B cell (primary cell): Measurements from ENCODE around the gene USP20. TPM values are rescaled to one million over a fixed set of nuclear protein-coding genes. Genes with fewer than 3 reads are reported as not detected.

Experiments
- ATAC-seq: fragments of 200-7000 bp; cut with Tn5 transposase; one replicate; pipeline ENCODE4 v1.10.0; 2021; ENCODE audit warnings: low read depth, mild to moderate bottlenecking, moderate number of reproducible peaks, moderate library complexity
- CTCF ChIA-PET: fragments of 350-600 bp; sonication (Branson Sonifier 250); formaldehyde crosslinking; loops from one replicate; lab custom pipeline; 2021; ENCODE audit warnings: antibody characterized with exemption, inconsistent platforms; lab: Charles Lee
- POLR2A ChIA-PET: fragments of 350-600 bp; sonication (Branson Sonifier 250); formaldehyde crosslinking; loops from one replicate; lab custom pipeline; 2021; ENCODE audit warnings: antibody characterized with exemption; lab: Charles Lee
- DNase-seq: peaks from one replicate; pipeline ENCODE4 v3.0.0; 2013
- H2AFZ ChIP-seq: 2 replicates; pipeline ENCODE4 v1.6.1; 2012; ENCODE audit warnings: mild to moderate bottlenecking, low read depth, low read length; ENCODE audit not compliant: insufficient read depth, poor library complexity, severe bottlenecking
- H3K27ac ChIP-seq, 2 donors: 1 replicate in 1 of 2; 2 replicates in 1 of 2; pipeline ENCODE4 v1.5.1; 2012 to 2013; ENCODE audit warnings: low read length in 2 of 2, mild to moderate bottlenecking in 2 of 2, moderate library complexity in 1 of 2
- H3K27me3 ChIP-seq, 4 experiments: fragments of 200-600 bp in 1 of 4; sonication (generic) in 1 of 4; replicated peaks in 1 of 4; 1 replicate in 2 of 4; 2 replicates in 2 of 4; pipeline versions ENCODE4 v1.6.1 to v1.7.0; 2013 to 2016; ENCODE audit warnings: low read length in 3 of 4, mild to moderate bottlenecking in 2 of 4, mixed read lengths in 1 of 4, moderate library complexity in 1 of 4; ENCODE audit not compliant: insufficient read depth in 4 of 4, control insufficient read depth in 3 of 4; ENCODE audit errors: control extremely low read depth in 1 of 4
- H3K36me3 ChIP-seq, 2 experiments: replicated peaks in 1 of 2; 1 replicate in 1 of 2; 2 replicates in 1 of 2; pipeline versions ENCODE4 v1.6.1 to v1.7.1; 2013; ENCODE audit warnings: low read length in 1 of 2; ENCODE audit not compliant: insufficient read depth in 2 of 2, control insufficient read depth in 1 of 2; ENCODE audit errors: control extremely low read depth in 1 of 2, extremely low read depth in 1 of 2
- H3K4me1 ChIP-seq, 2 donors: fragments of 200-600 bp in 1 of 2; sonication (generic) in 1 of 2; 1 replicate in 1 of 2; 2 replicates in 1 of 2; pipeline versions ENCODE4 v1.5.1 to v1.6.1; 2013 to 2017; ENCODE audit warnings: low read length in 2 of 2; ENCODE audit not compliant: control insufficient read depth in 2 of 2, insufficient read depth in 2 of 2
- H3K4me2 ChIP-seq: replicated peaks from 2 replicates; pipeline ENCODE3; 2012; ENCODE audit warnings: mild to moderate bottlenecking, low read depth, low read length; ENCODE audit not compliant: poor library complexity, severe bottlenecking
- H3K4me3 ChIP-seq, 5 experiments: fragments of 200-600 bp in 1 of 5; sonication (generic) in 1 of 5; 1 replicate in 3 of 5; 2 replicates in 2 of 5; pipeline versions ENCODE4 v1.5.1 to v1.7.0; 2011 to 2016; ENCODE audit warnings: low read length in 4 of 5, mild to moderate bottlenecking in 4 of 5, low read depth in 2 of 5, control low read depth in 1 of 5, moderate library complexity in 1 of 5; ENCODE audit not compliant: insufficient read depth in 1 of 5; ENCODE audit errors: control extremely low read depth in 1 of 5, extremely low read depth in 1 of 5
- H3K79me2 ChIP-seq: fragments of 200-600 bp; sonication (generic); one replicate; pipeline ENCODE4 v1.6.0; 2016; ENCODE audit warnings: low read length; ENCODE audit not compliant: control insufficient read depth, insufficient read depth
- H3K9ac ChIP-seq: fragments of 200-600 bp; sonication (generic); 2 replicates; pipeline ENCODE4 v1.6.1; 2017; ENCODE audit warnings: mild to moderate bottlenecking, low read length, moderate library complexity
- H3K9me3 ChIP-seq, 3 donors: one replicate each; pipeline versions ENCODE4 v1.6.1 to v1.7.1; 2013; ENCODE audit warnings: low read length in 2 of 3; ENCODE audit not compliant: control insufficient read depth in 2 of 3, insufficient read depth in 1 of 3; ENCODE audit errors: control extremely low read depth in 1 of 3
- H4K20me1 ChIP-seq: 2 replicates; pipeline ENCODE4 v1.6.0; 2012; ENCODE audit warnings: mild to moderate bottlenecking, low read length; ENCODE audit not compliant: insufficient read depth, control insufficient read depth, poor library complexity, severe bottlenecking
- H3K27ac Mint-ChIP-seq: one replicate; pipeline ENCODE4 v1.8.0; 2021; ENCODE audit warnings: mixed read lengths
- H3K27me3 Mint-ChIP-seq: one replicate; pipeline ENCODE4 v1.8.0; 2021; ENCODE audit warnings: mixed read lengths
- H3K4me1 Mint-ChIP-seq: one replicate; pipeline ENCODE4 v1.8.0; 2021; ENCODE audit warnings: mixed read lengths
- H3K4me3 Mint-ChIP-seq: one replicate; pipeline ENCODE4 v1.8.0; 2021; ENCODE audit warnings: mixed read lengths
- H3K9me3 Mint-ChIP-seq: one replicate; pipeline ENCODE4 v1.8.0; 2022; ENCODE audit warnings: mixed read lengths; ENCODE audit not compliant: insufficient read depth
- EZH2 ChIP-seq: IDR thresholded peaks from 2 replicates; pipeline ENCODE4 v1.6.1; 2012; ENCODE audit warnings: borderline replicate concordance, low read depth, mild to moderate bottlenecking, moderate library complexity, low read length; ENCODE audit not compliant: insufficient read depth, poor library complexity, severe bottlenecking
- WGBS: methylation state at CpG from one replicate; pipeline ENCODE4 v1.1.5; 2013; ENCODE audit warnings: missing lambda C conversion rate; ENCODE audit not compliant: insufficient coverage; 5-methylcytosine and 5-hydroxymethylcytosine counted together
- intact Hi-C: fragments of 100-400 bp; cut with micrococcal nuclease; formaldehyde crosslinking; loops from one replicate; pipeline ENCODE4 v1.10.0; 2022
- polyA plus RNA-seq: library from polyadenylated mRNA; depleted of rRNA; stranded (reverse); fragments of >200 nt; gene quantifications from 2 replicates; pipeline ENCODE4 v1.2.3, GENCODE V29; 2012
- total RNA-seq, 2 donors: library from RNA; stranded (reverse); fragments of 120-200 nt in 1 of 2; gene quantifications; 1 replicate in 1 of 2; 2 replicates in 1 of 2; pipeline versions ENCODE4 v1.2.3 to v1.2.4, GENCODE V29; 2013 to 2022
- TF ChIP-seq, protein P1 (sequence below): fragments of 200-600 bp; IDR thresholded peaks from one replicate; pipeline ENCODE4 v1.8.0; 2022; ENCODE audit warnings: antibody characterized with exemption, mild to moderate bottlenecking

The USP20 gene
- total and polyA plus RNA-seq, 2 donors (not counting 1 experiment from before 2014, with no cell fraction given), result 49.5 to 72.6 TPM

DNA sequence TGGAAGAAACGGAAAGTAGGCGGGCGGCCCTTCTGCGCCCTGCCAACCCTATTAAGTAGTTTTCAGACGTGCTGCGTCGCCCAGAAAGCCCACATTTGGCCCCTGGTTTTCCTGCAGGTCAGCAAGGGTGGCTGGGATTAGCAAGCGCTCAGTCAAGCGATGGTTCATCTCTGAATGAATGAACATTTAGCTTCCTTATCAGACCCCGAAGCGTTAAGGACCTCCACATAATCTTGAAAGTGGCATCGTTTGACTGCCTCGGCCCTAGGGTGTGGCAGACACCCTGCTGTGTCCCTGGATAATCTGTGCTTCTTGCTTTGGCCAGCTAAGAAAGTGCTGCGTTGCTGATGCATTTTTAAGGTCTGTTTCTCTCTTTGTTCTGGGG, 31.6 kb upstream of the USP20 start:
- Histone ChIP-seq H3K79me2 (peaks cover 20% of the 10 kb centered on the region), H3K4me3 (peak overlapping the region; percentile 41 to 96 (median 76)), H3K27ac (peak overlapping the region; percentile 26 to 79), H3K36me3 (peaks cover 0 to 9% of the 10 kb centered on the region in 2 experiments), H4K20me1 (peaks cover 7% of the 10 kb centered on the region), H3K9me3 (no peaks in the 10 kb centered on the region), H3K4me1 (peaks cover 6 to 13% of the 10 kb centered on the region in 2 donors), H3K9ac (peak overlapping the region; percentile 87), H2AFZ (peak overlapping the region; percentile 98), H3K4me2 (peak overlapping the region; percentile 95), H3K27me3 (no peaks in the 10 kb centered on the region)
- H3K27me3 Mint-ChIP-seq, result no peaks in the 10 kb centered on the region
- intact Hi-C loops, result loop anchor here (1.0 to 10.0 kb wide), 5 partner anchors 21 to 1081 kb away; partner anchors contain the start of genes C9orf78, CRAT, NTMT1 and PTPA
- TF ChIP-seq, protein P1, sequence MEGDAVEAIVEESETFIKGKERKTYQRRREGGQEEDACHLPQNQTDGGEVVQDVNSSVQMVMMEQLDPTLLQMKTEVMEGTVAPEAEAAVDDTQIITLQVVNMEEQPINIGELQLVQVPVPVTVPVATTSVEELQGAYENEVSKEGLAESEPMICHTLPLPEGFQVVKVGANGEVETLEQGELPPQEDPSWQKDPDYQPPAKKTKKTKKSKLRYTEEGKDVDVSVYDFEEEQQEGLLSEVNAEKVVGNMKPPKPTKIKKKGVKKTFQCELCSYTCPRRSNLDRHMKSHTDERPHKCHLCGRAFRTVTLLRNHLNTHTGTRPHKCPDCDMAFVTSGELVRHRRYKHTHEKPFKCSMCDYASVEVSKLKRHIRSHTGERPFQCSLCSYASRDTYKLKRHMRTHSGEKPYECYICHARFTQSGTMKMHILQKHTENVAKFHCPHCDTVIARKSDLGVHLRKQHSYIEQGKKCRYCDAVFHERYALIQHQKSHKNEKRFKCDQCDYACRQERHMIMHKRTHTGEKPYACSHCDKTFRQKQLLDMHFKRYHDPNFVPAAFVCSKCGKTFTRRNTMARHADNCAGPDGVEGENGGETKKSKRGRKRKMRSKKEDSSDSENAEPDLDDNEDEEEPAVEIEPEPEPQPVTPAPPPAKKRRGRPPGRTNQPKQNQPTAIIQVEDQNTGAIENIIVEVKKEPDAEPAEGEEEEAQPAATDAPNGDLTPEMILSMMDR, result no peak
- no peak for TF ChIP-seq EZH2
- ChIA-PET CTCF (interaction anchor here (0.8 to 1.2 kb wide), 2 partner anchors 13 to 83 kb away, joined by 3 to 4 read pairs; no protein-coding TSS in a partner anchor), POLR2A (interaction anchor here (1.6 kb wide), 1 partner anchor 722 kb away, joined by 3 read pairs; the partner anchor contains the start of gene DOLPP1)
- no peaks in the 10 kb centered on the region for H3K9me3 Mint-ChIP-seq
- DNase-seq, result no peak
- peak overlapping the region; percentile 95 for H3K27ac Mint-ChIP-seq
- WGBS, result 2% methylated on average over 13 of the region's 14 CpGs
- ATAC-seq, result no peak
- peaks cover 20% of the 10 kb centered on the region for H3K4me1 Mint-ChIP-seq
- peak overlapping the region; percentile 96 for H3K4me3 Mint-ChIP-seq

DNA sequence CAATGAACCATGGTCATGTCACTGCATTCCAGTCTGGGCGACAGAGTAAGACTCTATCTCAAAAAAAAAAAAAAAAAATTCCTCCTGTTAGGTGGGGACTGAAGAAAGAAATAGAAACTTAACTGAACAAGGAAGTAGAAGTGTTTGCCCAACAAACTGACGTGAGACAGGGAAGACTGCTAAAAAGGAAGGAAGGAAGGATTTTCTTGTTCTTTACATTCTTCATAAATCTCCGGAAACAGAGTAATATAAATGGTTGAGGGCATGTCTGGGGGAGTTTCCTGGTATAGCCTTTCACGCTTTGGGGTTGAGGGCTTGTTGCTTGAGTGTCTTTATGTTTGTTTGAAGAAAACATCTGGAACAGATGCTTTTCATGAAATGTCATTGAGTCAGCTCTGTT, 29.2 kb upstream of the USP20 start:
- CTCF ChIA-PET, result no interaction called here
- Histone ChIP-seq H3K4me1 (peaks cover 6 to 13% of the 10 kb centered on the region in 2 donors), H3K4me3 (no peak overlapping the region), H3K27ac (no peak overlapping the region), H3K9me3 (no peaks in the 10 kb centered on the region), H3K36me3 (peaks cover 0 to 31% of the 10 kb centered on the region in 2 experiments), H3K9ac (no peak overlapping the region), H4K20me1 (peaks cover 7% of the 10 kb centered on the region), H3K79me2 (peaks cover 20% of the 10 kb centered on the region), H2AFZ (no peak overlapping the region), H3K4me2 (no peak overlapping the region), H3K27me3 (no peaks in the 10 kb centered on the region)
- no peak for ATAC-seq
- 100% methylated on average over 1 of the region's 4 CpGs for WGBS
- intact Hi-C loops, result loop anchor here (10.0 kb wide), 1 partner anchor 691 kb away; the partner anchor contains the start of genes CRAT and PTPA
- POLR2A ChIA-PET, result no interaction called here
- DNase-seq, result no peak
- Mint-ChIP-seq H3K27me3 (no peaks in the 10 kb centered on the region), H3K4me1 (peaks cover 24% of the 10 kb centered on the region), H3K4me3 (peak overlapping the region; percentile 45), H3K27ac (peak overlapping the region; percentile 18), H3K9me3 (no peaks in the 10 kb centered on the region)
- TF ChIP-seq, protein P1, result no peak
- TF ChIP-seq EZH2, result no peak
